ENCODE measurements around the gene ZCCHC14. TPM values are rescaled to one million over a fixed set of nuclear protein-coding genes. Genes with fewer than 3 reads are reported as not detected.

ZCCHC14 gene
- total RNA-seq, 4 donors from 2014 or later, result 27.7 to 56.1 (median 36.7) TPM

- intact Hi-C loops (cut with DNase I; ENCODE audit: low total_unique reads), result no loop called here
- H3K27me3 ChIP-seq, result no peaks in the 10 kb centered on the region
- WGBS, 2 donors (ENCODE audit: low coverage in 1 of 2), result 45 to 65% methylated on average over 4 to 13 of the region's 13 CpGs
- TF ChIP-seq POLR2A (IDR thresholded peaks at IDR 0.05) (no peak), POLR2AphosphoS5 (IDR thresholded peaks at IDR 0.05) (peak in 2 of 3 donors; percentile 46 to 48)
- no peak overlapping the region for H3K4me3 ChIP-seq
- in situ Hi-C loops (cut with MboI; ENCODE audit: low pct_ligation_motif_present in 1 of 4, low pct_unique_long_range_greater_than_20kb in 1 of 4, low sequenced_read_pairs in 3 of 4), result no loop called here
- H3K9me3 ChIP-seq, result no peaks in the 10 kb centered on the region
- H3K36me3 ChIP-seq, result peaks cover 0 to 4% (median 0%) of the 10 kb centered on the region in 4 donors
- no peak for DNase-seq
- peaks cover 17 to 66% (median 40%) of the 10 kb centered on the region in 4 donors for H3K4me1 ChIP-seq
- peak overlapping the region; percentile 37 to 84 (median 81) for H3K27ac ChIP-seq
Observed at GRCh38 chr16:87471278-87472141, 21.3 kb downstream of the ZCCHC14 start.

GRCh38 chr16:87470332-87470731, 22.5 kb downstream of the ZCCHC14 start:
- intact Hi-C loops (cut with DNase I; ENCODE audit: low total_unique reads), result no loop called here
- in situ Hi-C loops (cut with MboI; ENCODE audit: low pct_ligation_motif_present in 1 of 4, low pct_unique_long_range_greater_than_20kb in 1 of 4, low sequenced_read_pairs in 3 of 4), result no loop called here
- H3K9me3 ChIP-seq, result no peaks in the 10 kb centered on the region
- peaks cover 29 to 70% (median 46%) of the 10 kb centered on the region in 4 donors for H3K4me1 ChIP-seq
- no peaks in the 10 kb centered on the region for H3K27me3 ChIP-seq
- 48 to 74% methylated on average over 2 to 3 of the region's 3 CpGs for WGBS, 2 donors (ENCODE audit: low coverage in 1 of 2)
- TF ChIP-seq POLR2AphosphoS5 (IDR thresholded peaks at IDR 0.05) (no peak), EP300 (IDR thresholded peaks at IDR 0.05; ENCODE audit: low read depth) (no peak), CTCF (IDR thresholded peaks at IDR 0.05) (no peak), POLR2A (IDR thresholded peaks at IDR 0.05) (no peak)
- no peak for DNase-seq
- peaks cover 0 to 4% (median 0%) of the 10 kb centered on the region in 4 donors for H3K36me3 ChIP-seq
- peak overlapping the region in 2 of 4 donors; percentile 79 to 84 for H3K27ac ChIP-seq
- H3K4me3 ChIP-seq, result no peak overlapping the region

GRCh38 chr16:87469169-87469568, 23.7 kb downstream of the ZCCHC14 start:
- intact Hi-C loops (cut with DNase I; ENCODE audit: low total_unique reads), result no loop called here
- H3K9me3 ChIP-seq, result no peaks in the 10 kb centered on the region
- WGBS, 2 donors (ENCODE audit: low coverage in 1 of 2), result 92 to 93% methylated on average over 2 to 11 of the region's 11 CpGs
- no peaks in the 10 kb centered on the region for H3K36me3 ChIP-seq
- peaks cover 34 to 71% (median 47%) of the 10 kb centered on the region in 4 donors for H3K4me1 ChIP-seq
- in situ Hi-C loops (cut with MboI; ENCODE audit: low pct_ligation_motif_present in 1 of 4, low pct_unique_long_range_greater_than_20kb in 1 of 4, low sequenced_read_pairs in 3 of 4), result no loop called here
- no peak overlapping the region for H3K27ac ChIP-seq
- no peak overlapping the region for H3K4me3 ChIP-seq
- no peak for TF ChIP-seq POLR2AphosphoS5 (IDR thresholded peaks at IDR 0.05)
- TF ChIP-seq POLR2A (IDR thresholded peaks at IDR 0.05), result no peak
- no peak for TF ChIP-seq EP300 (IDR thresholded peaks at IDR 0.05; ENCODE audit: low read depth)
- TF ChIP-seq CTCF (IDR thresholded peaks at IDR 0.05), result no peak
- no peaks in the 10 kb centered on the region for H3K27me3 ChIP-seq
- no peak for DNase-seq

GRCh38 chr16:87468550-87468949, 24.3 kb downstream of the ZCCHC14 start:
- WGBS, 2 donors (ENCODE audit: low coverage in 1 of 2), result 73 to 77% methylated on average over 2 to 8 of the region's 8 CpGs
- TF ChIP-seq EP300 (IDR thresholded peaks at IDR 0.05; ENCODE audit: low read depth), result no peak
- TF ChIP-seq CTCF (IDR thresholded peaks at IDR 0.05), result no peak
- TF ChIP-seq POLR2A (IDR thresholded peaks at IDR 0.05), result no peak
- no peak for TF ChIP-seq POLR2AphosphoS5 (IDR thresholded peaks at IDR 0.05)
- DNase-seq, result no peak
- Histone ChIP-seq H3K36me3 (no peaks in the 10 kb centered on the region), H3K27me3 (no peaks in the 10 kb centered on the region), H3K27ac (no peak overlapping the region), H3K4me3 (no peak overlapping the region), H3K9me3 (no peaks in the 10 kb centered on the region), H3K4me1 (peaks cover 40 to 75% (median 53%) of the 10 kb centered on the region in 4 donors)
- intact Hi-C loops (cut with DNase I; ENCODE audit: low total_unique reads), result no loop called here
- in situ Hi-C loops (cut with MboI; ENCODE audit: low pct_ligation_motif_present in 1 of 4, low pct_unique_long_range_greater_than_20kb in 1 of 4, low sequenced_read_pairs in 3 of 4), result no loop called here

All from transverse colon (tissue), 4 donors.